ENCODE measurements around the gene SAP30L.
A peak's percentile ranks its signal among the peaks of the same experiment; 100 is the strongest.

The SAP30L gene

DNA sequence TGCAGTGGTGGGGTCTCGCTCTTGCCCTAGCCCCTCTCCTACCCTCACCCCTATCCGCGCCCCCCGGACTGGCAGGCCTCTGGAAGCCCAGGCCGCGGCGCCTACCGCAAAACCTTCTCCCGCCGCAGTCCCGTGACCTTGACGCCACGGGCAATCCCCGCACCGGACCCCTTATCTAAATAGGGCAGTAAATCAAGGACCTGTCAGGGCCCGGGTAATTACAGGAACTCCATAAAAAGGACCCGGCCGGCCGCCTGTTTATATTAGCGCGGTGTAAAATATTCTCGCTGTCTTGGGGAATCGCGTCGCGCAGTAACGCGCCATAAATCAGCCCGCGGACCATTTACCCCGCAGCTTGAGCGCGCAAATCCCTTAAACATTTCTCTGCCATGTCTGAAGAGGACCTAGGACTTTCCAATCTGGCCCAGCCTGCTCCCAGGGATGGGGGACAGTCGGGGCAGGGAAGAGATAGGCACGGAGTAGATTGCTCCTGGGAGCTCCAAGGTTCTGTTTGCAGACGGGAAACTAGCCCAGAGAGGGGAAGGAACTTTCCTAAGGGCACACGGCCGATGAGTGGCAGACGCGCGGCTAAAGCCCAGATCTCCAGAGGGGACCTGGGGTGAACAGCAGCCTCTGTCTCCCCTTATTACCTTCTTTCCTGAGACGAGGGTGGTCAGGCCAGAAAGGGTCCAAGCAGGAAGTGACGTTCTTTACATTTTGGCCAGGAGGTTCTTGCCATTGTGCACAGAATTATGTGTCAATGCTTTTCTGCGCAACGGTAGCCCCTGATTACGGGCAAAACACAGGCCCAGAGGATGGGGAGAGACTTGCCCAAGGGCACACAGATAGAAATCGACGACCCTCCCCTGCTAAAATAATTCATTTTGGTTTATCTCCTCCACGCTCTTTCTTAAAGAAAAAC lies 37.0 kb downstream of the SAP30L start:
- DNase-seq: no peak

DNA sequence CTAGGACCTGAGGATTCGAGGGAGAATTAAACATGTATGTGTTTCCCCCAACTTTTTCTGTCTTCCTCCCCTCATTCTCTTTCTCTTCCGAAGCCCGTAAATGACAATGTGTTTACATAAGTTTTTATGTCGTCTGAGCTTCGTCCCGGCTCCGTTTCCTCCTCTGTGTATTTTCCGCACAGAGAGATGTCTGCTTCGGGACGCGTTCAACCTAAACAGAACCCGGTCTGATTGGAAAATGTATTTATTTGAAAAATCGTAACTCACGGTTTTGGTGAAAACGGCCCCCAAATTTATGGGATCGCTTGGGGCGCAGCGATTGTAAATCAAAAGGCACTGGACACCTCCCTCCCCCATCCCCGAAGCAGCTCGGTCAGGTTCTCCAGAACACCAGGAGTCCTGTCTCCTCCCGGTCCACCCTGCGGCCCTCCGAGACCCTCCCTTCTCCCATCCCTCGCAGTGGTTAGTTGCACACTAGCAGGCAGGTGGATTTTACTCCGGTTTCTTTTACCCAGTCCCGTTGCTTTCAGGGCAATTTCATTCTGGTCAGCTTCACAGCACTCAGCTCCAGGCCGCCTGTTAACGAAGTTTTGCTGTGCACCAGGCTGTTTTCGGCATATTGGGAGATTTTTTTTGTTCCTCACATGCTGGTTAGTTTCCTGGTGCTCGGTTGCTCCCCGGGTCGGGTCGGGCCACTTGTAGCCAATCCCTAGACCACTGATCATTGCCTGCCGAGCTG lies 38.0 kb downstream of the SAP30L start:
- DNase-seq: no peak

GRCh38 chr5:154484393-154485095 lies 38.7 kb downstream of the SAP30L start:
- DNase-seq: no peak

DNA sequence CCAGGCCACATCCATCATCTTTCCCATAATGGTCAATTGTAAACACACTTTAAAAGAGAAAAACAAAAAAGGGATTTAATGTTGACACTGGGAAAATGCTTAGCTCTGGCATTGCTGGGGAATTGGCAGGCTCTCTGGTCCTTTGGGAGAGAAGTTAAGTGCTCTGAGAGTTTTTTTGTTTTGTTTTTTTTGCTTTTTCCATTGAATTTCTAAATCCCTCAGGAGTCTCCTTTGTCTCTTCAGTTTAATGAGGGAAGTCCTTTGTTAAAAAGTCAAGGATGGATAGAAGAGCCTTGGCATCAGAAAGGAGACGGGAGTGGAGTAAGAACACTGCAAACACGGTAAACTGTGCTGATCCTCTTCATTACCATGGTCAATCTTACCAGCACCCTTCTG lies 39.3 kb downstream of the SAP30L start:
- DNase-seq: peak; percentile 91

DNA sequence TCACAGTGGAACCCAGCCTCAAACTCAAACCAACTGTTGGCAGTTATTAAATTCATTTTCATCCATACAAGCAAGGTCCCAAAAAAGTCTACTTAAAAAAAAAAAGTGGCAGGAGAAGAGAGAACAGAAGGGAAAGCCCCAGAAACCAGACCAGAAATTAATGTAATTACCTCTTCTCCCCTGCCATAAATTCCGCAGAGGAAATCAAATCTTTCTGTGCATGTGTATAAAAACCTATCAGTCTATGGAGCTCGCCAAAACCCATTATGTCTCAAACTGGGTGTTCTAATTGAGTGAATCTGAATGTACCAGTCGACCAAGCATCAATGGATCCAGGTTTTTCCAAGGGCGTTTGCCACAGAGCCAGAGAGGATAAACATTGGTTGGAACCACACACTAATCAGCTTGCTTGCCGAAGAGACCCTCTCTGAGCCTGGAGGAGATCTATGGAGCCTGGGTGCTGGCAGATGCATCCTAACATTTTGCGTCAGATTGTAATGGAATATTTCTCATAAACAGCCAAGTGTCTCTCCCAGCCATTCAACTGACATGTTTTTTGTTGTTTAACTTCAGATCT lies 40.1 kb downstream of the SAP30L start:
- peak; percentile 94 for DNase-seq

DNA sequence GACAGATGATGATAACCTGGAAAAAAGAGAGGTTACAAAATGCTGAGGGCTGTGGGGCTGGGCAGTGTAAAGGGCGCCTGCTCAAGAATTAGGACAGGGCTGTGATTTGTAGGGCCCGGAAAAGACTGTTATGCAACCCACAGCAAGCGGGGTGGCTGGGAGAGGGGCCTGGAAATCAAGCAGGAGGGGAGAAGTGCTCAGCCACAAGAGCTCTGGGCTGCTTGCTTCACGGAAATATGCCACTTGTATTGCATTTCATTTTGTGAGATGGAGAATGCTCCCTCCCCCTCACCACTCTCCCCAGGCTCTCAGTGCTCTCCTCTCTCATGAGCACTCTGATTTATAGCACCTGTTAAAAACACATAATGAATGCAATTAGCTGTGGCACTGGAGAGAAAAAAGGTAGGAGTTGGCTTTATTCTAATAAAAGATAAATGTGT lies 40.6 kb downstream of the SAP30L start:
- peak; percentile 97 for DNase-seq

GRCh38 chr5:154487541-154487940 lies 41.7 kb downstream of the SAP30L start:
- peak; percentile 84 for DNase-seq

DNA sequence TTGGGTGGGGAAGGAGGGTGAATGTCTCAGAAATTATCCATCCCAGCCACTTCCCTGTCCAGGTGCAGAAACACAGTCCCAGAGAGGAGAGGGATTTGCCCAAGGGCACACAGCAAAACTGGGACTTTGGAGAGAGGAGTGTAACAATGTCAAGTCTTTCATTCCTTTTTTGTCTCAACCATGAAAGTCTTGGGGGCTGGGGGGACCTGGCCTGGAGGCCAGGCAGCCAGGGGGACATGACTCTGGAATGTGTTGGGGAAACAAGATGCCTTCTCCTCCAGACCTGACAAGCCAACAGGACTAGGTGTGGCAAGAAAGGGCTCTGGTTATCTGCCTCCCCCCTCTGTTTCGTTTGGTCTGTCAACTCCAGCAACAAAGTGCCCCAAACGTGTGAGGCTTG lies 46.1 kb downstream of the SAP30L start:
- no peak for DNase-seq

DNA sequence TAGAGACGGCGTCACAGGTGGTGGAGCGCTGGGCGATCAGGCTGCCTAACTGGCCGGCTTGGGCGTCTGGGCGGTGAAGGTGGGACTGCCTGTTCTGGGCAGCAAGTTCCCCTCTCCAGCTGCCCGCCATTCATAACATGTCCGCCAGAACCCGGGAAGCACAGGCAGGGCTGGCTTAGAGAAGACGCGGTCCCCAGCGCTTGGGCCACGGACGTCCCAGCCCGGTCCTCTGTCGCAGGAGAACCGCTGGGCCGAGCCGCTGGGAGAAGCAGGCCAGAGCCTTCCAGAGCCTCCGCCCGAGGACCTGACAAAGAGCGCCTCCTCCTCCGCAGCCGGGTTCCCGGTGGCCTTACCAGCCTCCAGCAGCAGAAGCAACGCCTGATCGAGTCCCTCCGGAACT lies 47.5 kb downstream of the SAP30L start:
- DNase-seq: no peak

- peak; percentile 71 for DNase-seq
These were observed 48.2 kb downstream of the SAP30L start for GRCh38 chr5:154494036-154494435.

DNA sequence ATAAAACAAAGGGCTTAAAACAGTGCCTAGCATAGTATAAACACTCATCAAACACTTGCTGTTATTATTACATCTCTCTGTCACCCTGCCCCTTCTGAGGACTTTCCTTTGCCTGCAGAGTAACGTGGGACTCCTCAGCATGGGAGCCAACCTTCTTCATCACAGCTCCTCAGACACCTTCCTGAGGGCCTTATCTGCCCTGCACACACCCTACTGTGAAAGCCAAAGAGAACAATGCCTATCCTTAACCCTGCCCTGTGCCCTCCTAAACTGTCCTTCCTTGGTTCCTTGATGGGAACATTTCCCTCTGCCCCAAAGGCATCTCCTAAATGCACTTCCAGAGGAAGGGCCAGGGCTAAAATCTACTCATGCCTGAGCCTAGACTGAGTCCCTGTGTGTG lies 52.8 kb downstream of the SAP30L start:
- no peak for DNase-seq

DNA sequence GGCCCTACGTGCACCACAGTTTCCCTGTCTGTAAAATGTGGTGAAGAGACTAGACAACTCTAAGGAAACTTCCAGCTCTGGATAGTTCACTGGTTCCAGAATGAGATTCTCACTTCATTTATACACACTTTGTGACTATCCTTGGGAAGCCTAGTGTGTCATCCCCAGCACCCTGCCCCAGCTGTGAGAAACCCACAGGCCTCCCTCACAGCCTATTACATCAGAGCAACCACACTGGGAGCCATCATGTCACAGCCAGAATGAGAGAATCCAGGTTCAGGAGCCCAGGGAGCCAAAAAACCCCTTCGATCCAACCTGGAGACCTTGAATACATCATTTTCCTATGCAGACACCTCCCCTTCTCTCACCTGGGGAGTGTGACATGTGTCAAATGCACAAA lies 53.2 kb downstream of the SAP30L start:
- no peak for DNase-seq

DNA sequence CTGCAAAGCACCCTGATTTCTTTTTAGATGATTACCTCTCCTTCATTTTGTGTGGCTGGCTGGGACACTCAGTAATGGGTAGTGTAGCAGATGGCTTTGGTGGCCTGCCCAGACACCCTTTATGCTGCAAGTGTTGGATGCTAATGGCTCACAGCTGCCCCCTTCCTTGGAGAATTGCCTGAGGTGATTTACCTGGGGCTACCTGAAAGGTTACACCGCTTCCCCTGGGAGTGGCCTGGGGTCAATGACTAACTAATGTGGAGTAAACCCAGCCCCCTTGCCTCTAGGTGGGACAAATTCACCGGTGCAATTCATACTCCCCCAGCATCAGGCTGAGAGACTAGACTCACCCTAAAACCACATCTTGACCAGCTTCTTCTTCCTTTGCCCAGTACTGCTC lies 55.8 kb downstream of the SAP30L start:
- DNase-seq: peak; percentile 92

GRCh38 chr5:154502180-154502579 lies 56.4 kb downstream of the SAP30L start:
- DNase-seq: no peak

DNA sequence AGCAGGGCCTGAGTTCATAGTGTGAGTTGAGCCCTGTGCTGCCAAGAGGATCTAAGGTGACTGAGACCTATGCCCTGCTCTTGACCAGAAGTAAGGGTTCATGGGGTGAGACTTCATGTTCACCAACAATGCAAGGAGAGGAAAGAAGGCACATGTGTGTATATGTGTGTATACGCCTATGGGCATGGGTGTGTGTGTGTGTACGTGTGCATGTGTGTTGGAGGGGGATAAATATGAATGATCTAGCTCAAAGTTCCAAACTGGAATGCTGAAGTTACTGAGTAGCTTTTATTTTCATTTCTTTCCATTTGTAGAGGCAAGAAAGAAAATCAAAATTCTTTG lies 57.9 kb downstream of the SAP30L start:
- DNase-seq: no peak

DNA sequence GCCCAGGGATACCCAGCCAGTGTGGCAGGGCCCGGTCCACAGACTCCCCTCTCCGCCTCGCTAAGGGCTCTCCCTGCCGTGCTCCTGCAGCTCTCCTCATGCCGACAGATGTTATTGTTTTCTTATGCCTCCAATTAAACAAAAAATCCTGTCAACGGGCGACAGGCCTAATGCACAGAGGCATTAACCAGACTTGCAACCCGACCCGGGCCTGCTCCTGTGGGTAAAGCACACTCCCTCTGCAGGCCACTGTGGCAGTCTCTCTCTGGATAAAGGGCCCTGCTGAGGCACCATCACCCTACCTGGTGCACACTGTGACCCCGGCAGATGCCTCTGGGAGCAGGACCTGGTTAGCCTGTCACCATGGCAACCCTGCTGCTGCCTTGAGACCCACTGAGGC lies 59.8 kb downstream of the SAP30L start:
- DNase-seq: peak; percentile 97

DNA sequence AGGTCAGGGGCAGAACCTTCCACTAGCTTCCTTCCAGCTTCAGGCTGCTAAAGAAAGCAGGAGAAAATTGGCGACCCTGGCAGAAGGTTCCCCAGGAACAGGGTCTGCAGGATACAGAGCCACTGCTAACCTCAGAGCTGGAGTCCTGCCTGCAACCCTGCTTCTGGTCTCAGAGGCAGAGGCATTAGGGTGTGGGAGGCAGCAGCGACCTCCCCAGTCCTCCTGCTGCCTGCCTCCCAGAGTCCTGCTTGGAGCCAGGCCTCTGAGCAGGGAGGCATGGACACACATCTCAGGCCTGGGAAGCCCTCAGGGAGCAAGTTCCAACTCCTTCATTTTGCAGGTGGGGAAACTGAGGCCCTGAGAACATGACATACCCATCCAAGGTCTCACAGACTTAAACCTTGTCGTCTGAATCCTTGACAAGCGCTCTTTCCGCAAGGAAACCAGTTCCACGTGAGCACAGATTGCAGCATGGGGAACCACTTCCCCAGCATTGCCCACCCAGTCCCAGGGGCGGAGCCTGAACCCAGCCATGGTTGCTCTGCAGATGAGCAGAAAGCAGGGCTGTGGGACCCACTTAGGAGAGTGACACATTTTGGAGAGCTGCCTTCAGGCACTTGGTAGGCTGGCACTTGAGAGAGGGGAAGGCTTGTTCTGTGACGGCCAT lies 60.4 kb downstream of the SAP30L start:
- DNase-seq: no peak

- DNase-seq: no peak
These were observed 60.9 kb downstream of the SAP30L start for GRCh38 chr5:154506716-154507080.

DNA sequence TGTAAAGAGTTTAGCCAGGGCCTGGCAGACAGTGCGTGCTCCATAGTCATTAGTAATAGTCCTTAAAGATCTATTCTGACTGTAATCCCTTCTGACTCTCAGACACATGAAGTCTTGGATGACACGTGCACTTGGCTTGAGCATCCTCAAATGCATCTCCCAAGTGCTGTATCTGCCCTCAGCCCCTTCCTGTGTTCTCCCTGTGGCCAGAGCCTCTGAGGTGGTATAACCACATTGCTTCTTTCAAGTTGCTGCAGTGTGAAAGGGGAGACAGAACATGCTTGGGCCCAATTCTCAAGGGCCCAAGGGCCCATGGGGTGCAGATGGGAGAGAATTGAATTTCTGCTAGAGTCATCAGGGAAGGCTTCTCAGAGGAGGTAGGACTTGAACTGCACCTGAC lies 62.3 kb downstream of the SAP30L start:
- no peak for DNase-seq

DNA sequence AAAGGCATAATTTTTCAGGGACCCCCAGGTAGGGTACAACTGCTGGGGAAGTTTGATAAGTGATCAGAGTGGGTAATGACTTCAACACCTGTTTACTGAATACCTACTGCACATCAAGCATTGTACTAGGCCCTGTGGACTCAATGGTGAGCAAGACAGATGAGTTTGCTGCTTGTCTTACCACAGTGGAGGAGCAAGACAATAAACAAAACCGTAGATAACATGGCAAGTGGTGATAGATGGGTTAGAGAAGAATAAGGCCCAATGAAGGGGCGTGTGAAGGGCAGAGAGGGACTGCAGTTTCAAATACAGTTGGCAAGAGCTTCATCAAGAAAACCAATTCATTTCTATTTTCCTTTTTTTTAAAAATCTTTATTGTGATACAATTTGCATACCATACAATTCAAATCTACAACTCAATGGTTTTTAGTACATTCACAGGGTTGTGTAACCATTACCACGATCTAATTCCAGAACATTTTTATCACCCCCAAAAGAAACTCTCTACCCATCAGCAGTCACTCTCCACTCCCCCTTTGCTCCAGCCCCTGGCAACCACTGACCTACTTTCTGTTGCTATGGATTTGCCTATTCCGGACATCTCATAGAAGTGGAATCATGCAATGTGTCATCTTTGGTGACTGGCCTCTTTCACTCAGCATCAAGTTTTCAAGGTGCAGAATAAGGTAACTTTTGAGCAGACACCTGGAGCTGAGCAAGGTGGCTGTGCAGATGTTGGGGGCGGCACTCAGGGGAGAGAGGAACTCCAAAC lies 64.2 kb downstream of the SAP30L start:
- DNase-seq: no peak

All from NCI-H69 (cell line).